Thyroid gland (tissue), 4 donors: ENCODE measurements around the gene L3MBTL4.

Experiments used
- CTCF ChIP-seq, 6 experiments: fragments of 200-600 bp in 3 of 6; fragments of 450-650 bp in 3 of 6; sonication (generic) in 3 of 6; IDR thresholded peaks; one replicate each; pipeline ENCODE4 v1.5.1; 2016 to 2019; ENCODE audit warnings: antibody characterized with exemption in 6 of 6, mild to moderate bottlenecking in 2 of 6, inconsistent platforms in 1 of 6, moderate library complexity in 1 of 6
- POLR2A ChIP-seq, 2 donors: fragments of 450-650 bp; IDR thresholded peaks; one replicate each; pipeline ENCODE4 v1.6.1; 2017; ENCODE audit warnings: antibody characterized with exemption in 2 of 2, mild to moderate bottlenecking in 2 of 2, moderate library complexity in 1 of 2

- TF ChIP-seq CTCF (IDR thresholded peaks at IDR 0.05) (no peak), POLR2A (IDR thresholded peaks at IDR 0.05) (no peak)
Measured at GRCh38 chr18:6434481-6434880, 19.8 kb upstream of the L3MBTL4 start.
